ENCODE results near the gene KMT2C.

DNA sequence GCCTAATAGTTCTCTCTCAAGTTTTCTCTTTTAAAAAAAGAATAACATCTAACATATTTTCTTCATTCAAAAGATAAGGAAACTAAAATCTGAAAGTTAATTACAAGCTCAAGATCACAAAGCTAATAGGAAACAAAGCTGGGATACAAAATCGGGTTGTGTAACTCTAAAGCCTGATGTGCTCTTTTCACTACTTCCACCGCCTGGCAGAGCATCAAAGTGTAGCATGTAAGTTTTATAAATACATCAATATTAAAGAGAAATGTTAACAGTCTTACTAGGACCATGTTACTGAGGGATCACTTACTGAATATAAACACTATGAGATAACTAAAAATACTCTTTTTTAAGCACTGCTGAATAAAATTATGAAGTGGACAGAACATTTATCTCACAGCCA lies 97.2 kb downstream of the KMT2C start:
- TF ChIP-seq GATA2 (IDR thresholded peaks at IDR 0.05; ENCODE audit: low read depth, low read length) (no peak), GATA3 (IDR thresholded peaks at IDR 0.05; ENCODE audit: low read depth, low read length) (no peak)

Measured in SH-SY5Y (cell line).